Activated CD8-positive, alpha-beta memory T cell treated with anti-CD3 and anti-CD28 coated beads for 4 hours (primary cell): ENCODE data around the gene ADCY5.

ENCODE experiments used
- DNase-seq, 2 donors: peaks; one replicate each; pipeline ENCODE4 v3.0.0-alpha.2; 2020; ENCODE audit warnings: low read depth in 2 of 2

The ADCY5 gene

DNA sequence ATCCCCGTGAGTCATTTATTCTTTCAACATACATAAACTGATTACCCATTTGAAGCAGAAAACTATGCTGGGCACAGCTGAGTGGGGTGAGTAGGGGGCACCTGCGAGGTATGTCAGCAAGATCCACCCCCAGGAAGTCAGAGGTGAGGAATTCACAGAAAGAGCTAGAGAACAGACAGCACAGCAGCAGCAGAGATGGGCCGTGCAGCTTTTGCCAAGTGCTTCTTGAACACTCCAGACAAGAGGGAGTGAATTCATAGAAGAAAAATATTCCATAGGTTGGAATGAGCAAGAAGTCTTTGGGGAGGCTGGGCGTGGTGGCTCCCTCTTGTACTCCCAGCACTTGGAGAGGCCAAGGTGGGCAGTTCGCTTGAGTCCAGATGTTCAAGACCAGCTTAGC, 9.4 kb upstream of the ADCY5 start:
- DNase-seq, result no peak

DNA sequence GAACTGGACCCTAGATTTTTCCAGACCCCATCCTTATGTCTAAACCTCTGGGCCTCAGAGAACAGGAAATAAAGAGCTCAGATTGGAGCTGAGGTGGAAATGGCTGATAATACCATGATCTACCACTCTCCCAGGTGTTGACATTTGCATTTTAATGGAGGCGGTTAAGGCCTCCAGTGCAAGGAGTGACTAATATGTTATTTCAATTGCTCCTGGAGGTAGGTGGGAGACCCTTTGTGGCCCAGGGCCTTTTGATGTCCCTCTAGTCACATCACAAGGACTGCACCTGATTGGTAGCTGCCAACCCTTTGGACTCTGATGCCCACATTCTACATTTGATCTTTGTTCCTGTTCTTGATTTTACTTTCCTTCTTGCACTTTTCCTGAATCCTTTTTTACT, 9.0 kb upstream of the ADCY5 start:
- DNase-seq, result no peak

DNA sequence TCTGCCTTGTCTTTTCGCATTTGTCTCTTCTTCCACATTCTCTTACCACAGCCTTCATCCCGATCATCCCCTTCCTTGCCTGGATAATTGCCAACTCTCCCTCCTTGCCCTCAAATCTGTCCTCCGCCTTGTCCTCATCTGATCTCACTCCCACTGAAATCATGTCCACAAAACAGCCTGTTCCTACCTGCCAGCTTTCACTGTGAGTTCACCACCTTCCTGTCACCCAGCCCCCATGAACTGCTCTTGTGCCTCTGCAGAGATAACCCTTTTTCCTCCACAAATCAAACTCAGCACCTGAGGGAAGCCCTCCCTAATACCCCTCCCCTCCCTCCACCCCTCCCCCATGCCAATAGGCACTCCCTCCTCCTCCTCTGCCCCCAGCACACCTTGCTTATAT, 4.8 kb upstream of the ADCY5 start:
- no peak for DNase-seq

DNA sequence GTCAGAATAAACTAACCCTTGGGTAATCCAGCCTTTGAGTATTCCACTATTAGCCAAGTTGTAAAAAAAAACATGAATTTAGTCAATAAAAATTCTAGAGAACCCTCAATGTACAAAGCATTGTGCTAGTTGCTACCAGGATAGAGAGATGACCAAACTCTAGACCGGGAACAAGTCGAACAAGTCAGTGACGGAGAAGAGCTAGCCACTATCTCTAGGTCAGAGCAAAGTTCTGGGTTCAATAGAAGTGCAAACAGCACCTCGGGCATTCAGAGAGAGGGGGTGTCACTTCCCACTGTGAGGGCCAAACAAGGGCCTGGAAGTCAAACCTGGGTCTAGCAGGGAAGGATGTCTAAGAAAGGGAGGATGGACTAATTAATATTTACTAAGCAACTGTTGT, 2.3 kb upstream of the ADCY5 start:
- no peak for DNase-seq

DNA sequence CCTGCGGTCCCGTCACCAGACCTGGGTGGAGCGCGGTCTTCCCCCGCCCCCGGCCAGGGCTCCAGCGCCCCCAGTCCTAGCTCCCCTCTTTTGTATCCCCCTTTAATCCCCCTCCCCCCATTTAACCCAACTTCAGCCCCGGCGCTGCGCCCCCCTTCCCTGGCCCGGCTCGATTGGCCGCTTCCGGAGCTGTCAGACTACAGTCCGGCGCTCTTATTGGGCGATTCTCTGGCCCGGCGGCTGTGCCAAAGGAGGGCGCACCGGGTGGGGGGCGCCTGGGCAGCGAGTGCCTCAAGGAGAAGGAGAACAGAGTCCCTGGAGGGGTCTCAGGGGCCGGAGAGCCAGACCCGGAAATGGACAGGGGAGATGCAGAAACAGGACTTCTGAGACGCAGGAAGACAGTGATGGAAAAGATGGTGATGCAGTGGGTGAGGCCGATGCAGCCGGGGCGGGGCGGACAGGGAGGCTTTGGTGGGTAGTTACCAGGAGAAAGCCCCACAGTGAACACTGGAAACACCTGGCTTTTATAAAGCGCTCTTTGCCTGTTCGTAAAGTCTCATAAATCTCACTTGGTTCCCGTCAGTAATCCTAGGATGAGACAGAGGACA, 1.2 kb upstream of the ADCY5 start:
- no peak for DNase-seq

DNA sequence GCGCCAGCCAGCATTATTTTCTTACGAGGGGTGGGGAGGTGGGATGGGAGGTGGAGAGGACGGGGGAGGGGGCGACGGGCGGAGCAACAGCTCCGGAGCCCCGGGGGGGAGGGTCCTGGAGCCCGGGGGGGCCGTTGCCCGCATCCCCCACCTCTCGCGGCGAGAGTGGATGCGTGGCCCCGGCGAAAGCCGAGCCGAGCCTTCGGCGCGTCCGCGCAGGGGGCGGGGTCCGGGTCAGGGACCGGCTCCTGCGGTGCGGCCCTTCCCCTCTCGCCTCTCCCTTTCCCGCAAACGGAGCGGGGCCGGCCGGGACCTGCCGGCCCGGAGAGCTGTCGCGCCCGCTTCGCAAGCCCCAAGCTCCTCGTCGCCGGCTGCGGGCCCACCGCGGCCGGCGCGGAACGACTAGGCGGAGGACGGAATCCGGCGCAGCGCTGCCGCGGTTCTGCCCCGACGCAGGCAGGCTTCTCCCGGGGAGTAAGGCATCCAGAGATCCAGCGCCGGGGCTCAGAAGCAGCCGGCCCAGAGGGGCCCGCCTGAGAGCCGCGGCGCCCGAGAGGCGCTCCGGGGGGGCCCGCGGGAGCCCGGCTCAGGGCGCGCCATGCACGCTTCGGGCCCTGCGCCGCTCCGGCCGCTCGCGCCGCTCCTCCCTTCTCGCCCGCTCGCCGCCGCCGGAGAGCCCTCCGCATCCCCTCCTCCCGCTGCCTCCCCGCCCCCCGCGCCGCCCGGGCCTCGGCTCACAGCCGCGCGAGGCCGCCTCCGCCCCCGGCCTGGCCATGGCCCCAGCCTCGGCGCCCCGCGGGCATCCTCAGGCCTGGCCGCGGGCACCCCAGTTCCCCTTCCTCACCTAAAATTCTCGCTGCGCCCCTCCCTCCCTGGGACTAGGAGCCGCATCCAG, 459 bp upstream of the ADCY5 start:
- DNase-seq, result no peak

DNA sequence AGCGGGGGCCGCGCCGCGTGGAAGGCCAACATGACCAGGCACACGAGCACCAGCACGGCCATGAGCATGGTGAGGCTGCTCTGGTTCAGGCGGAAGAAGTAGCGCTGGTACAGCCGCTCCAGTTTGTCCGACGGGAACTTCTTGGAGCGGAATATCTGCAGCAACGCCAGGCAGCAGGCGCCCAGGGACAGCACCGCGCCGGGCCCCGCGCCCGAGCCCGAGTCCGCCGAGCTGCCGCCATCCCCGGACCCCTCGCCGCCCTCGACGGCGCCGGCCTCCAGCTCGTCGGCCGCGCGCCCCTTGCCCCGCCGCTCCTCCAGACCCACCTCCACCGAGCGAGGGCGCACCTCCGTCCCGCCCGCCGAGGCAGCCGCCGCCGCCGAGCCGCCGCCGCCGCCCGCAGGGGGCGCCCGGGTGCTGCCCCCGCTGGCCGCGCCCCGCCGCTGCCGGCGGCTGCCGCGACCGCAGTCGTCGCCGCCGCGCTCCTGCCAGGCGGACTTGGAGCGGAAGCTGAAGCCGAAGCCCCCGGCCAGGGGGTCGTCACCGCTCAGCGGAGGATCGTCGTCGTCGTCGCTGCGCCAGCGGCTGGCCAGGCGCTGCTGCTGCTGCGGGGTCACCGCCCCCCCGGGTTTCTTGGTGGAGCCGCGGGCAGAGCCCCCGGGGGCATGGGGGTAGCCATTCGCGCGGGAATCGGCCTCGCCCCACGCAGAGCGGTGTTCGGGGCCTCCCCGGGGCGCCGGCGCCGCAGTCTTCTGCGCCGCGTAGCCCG, 957 bp downstream of the ADCY5 start:
- DNase-seq, result no peak

DNA sequence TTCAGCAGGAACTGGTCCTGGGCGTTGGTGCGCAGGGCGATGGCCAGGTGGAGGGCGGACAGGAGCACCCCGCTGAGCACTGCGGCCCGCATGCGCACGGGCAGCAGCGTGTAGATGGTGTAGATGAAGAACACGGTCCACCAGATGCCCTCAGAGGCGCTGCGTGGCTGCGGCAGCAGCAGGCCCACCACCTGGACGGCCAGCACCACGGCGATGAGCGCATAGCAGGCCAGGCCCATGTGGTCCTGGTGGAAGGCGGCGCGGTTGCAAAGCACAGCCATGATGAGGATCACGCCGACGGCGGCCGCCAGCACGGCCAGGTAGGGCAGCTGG, 1.5 kb downstream of the ADCY5 start:
- DNase-seq, result no peak

DNA sequence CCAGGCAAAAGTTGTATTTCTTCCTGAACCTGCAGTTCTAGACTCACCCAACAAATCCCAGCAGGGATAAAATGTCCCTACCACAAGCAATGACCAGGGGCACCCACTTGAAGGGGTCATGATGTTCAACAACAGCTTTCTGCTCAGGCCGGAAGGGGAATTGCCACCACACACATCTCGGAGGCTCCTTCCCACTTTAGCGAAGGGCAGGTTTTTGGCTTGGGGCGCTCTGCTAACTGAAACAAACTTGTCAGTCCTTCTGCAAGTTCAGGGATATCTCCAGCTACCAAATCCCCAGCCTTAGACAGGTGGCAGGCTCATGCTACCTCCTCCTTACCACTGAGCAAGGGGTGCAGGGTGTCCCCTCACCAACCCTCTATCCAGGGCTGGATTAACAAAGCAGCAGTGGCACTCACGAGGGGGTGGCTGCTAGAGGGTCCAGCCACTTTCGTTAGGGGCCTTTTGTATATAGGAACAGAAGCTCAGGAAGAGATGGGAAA, 2.2 kb downstream of the ADCY5 start:
- DNase-seq, result no peak

DNA sequence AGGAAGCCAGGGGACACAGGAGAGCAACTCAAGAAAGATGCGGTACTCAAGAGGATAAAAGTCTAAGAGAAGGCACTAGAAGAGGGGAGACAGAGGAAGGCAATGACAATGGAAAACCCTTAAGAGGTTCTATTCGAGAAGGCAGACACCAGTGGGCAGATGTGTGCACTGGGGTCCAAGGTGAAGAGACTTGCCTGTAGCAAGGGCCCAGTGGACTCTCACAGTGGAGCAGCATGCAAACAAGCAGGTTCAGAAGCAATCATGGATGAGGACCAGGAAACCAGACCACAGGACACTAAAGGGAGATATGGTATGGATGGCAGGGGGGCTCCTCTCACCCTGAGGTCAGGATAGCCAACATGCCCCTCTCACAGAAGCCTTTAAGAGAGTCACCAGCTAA, 2.7 kb downstream of the ADCY5 start:
- DNase-seq, result no peak

DNA sequence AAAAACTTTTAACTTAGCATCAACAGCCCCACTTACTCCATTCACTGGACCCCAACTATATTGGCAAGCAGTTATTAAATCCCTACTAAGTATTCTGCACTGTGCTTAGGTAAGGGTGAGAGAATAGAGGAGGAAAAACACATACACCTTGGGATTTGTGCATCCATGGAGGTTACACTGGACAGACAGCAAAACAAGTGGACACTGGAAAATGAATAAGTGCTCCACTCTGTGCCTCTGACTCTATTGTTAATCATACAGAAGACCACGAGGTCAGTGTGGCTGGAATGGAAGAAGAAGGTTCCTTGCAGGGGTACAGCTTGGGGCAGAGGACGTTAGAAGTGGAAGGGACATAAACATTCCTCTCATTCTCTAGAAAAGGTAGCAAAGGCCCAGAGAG, 3.2 kb downstream of the ADCY5 start:
- DNase-seq, result no peak

DNA sequence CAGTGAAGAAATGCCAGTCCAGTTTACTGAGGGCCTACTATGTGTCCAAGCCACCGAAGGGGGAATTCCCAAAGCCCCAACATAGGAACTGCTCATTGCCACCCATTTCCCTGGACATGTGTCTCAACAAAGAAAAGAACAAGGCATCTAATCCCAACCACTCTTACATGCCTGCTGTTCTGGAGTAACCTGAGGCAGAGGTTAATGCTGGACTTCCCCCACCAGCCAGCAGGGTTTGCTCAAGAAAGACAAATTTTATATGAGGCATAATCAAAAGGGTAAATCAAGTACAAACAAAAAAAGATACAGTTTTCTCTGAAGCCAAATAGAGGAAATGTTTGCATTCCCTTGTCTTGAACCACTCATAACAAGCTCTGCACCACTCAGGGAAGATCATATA, 4.1 kb downstream of the ADCY5 start:
- no peak for DNase-seq

DNA sequence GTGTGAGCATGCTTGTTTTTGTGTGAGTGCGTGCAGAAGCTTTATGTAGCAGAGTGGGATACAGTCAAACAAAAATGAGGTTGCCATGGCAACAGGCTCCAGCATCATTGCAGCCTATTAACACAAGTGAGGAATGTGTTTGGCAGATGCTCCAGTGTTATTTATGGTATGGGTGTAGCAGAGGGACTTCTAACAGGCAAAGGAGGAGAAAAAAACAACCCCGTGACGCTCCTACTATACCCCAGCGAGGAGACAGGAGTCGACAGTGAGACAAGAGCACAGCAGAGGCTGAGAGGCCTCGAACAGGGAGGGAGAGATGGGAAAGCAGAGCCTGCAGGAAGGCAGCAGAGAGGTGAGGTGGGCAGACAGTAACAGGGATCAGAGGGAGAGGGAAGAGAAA, 4.9 kb downstream of the ADCY5 start:
- no peak for DNase-seq

DNA sequence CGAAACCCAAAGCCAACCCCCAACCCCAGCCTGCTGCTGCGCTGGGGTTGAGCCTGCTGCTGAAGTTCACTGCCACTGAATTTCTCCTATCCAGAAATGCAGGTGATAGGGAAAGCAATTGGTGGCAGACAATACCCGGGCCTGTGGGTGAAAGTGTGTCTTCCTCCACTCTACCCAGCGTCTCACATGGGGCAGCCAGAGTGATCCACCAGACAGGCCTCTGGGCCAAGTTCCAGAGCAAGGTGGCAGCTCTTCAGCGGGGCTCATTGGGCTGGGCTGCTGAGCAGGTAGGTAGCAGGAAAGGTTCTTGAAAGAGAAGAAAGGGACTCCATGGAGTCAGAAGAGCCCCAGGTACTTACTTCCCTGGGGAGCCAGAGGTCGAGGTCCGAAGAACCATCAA, 6.0 kb downstream of the ADCY5 start:
- DNase-seq, result no peak

DNA sequence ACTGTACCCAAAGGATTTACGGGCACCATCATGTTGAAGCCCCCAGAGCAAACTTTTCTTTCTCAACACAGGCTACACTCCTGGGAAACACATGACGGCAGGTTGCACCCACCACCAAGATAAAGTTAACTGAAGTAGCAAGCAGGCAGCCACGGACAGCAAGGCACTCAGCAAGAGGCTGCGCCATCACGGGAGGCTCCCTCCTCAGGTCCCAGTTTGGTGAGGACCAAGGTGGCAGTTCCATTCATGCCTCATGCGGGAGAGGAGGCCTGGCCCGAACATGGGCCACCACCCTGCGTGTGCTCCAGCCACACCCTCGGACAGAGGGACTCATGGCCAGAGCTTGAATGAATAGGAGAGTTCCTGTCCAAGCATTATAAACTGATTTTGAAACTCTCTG, 6.8 kb downstream of the ADCY5 start:
- DNase-seq, result no peak

DNA sequence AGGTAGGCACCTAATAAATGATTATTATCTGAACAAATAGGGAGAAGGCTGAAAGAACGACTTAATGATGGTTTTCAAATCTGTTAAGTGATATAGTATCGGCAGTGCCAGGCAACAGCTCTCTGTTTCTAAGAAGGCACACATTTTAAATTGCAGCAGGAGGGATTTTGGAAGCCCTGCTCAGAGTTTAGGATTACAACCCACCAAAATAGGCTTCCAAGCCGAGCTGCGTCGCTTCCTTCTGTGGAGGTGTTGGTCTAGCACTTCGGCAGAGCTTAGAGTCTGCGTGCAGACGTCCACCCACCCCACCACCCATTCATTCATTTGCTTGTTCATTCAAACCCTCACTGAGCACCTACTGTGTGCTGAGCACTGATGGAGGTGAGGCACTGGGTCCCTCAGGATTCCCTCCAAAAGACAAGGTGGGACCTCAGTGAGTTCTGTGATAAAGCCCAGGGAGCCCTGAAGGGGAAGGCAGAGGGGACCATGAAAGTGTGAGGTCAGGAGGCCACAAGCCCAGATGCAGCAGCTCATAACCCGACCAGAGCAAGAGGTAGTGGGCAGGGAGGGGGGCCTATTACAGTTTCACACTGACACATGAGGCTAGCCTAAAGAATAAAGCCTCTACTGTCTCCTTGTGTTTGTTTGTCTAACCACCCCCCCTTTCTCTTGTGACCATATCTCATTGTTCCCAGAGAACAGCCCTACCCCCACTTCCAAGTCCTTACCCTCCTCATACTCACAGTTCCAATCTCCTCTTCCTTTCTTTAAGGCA, 8.9 kb downstream of the ADCY5 start:
- DNase-seq, result no peak

DNA sequence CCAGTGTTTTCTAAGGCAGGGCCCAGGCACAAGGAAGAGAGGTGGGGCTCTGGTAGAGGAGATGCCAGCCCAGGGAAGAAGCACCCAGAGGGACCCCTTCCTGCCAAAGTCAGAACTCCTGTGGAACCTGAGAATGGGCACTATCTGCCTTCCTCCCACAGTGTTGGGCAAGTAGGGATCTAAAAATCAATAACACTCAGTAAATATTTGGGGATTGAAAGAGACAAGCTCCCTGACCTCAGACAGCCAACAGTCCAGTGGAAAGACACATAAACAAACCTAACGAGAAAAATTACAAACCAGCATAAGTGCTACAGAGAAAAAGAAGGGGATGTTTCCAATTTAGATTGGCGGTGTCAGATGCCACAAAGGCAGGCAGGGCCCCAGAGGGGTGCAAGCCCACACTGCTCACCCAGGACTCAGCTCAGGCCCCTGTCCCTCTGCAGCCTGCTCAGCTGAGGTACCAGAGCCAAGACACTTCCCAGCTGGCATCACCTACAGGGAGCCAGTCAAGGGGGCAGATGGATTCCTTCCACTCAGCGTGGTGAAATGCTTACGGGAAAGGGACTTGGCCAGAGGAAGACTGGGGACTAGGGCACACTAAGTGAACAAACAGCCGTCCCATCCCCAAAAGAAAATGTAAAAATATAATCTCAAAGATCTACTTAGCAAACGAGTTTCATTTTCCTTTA, 15.9 kb downstream of the ADCY5 start:
- no peak for DNase-seq

DNA sequence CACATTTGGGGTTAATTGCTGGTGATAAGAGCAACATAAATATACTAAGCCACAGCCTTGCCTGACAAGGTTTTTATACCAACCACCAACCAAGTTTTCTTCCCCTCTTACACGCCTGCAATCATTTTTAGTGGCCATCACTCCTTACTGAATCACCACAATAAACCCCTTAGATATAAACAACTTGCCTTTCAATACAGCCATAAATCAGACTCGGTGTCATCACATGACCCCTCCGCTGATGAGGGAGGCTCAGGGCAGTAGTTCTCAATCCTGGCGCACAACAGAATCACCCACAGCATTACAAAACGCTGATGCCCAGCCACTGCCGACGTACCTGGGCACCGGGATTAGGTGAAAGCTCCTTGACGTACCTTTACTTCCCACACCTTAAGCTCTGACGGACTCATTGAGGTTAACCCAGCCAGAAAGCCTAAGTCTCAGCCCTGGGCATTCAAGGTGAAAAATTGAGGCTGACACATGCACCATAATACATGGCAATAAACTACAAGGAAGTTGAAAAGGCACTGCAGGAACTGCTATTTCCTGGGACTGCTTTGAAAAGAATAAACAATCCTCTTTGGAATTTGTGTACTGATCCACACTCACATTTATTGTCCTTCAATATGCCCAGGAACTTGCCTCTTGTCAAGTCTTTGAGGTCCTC, 17.1 kb downstream of the ADCY5 start:
- DNase-seq, result no peak

DNA sequence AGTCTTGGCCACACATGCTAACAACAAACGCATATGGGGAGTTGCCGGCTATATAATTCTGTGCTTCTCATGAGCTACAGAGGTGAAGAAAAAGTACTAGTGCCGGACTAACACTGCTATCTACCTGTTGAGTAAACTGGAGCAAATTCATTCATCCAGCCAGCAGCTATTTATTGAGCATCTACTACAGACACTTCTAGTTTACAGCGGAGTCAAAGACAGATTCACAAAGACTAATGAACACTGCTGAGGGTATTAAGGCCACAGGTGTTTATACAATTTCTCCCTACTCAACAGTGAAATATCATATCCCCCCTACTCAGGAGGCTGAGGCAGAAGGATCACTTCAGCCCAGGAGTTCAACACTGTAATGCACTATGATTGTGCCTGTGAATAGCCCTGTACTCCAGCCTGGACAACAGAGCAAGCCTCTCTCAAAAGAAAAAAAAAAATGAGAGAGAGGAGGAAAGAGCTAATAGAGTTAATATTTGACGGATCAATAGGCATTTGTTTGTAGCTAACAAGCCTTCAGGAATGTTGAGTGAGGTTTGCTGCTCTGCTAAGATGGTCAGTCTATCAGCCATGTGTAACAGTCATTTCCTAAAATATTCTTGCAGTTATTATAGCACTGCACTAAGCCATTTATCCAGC, 17.8 kb downstream of the ADCY5 start:
- DNase-seq, result no peak

DNA sequence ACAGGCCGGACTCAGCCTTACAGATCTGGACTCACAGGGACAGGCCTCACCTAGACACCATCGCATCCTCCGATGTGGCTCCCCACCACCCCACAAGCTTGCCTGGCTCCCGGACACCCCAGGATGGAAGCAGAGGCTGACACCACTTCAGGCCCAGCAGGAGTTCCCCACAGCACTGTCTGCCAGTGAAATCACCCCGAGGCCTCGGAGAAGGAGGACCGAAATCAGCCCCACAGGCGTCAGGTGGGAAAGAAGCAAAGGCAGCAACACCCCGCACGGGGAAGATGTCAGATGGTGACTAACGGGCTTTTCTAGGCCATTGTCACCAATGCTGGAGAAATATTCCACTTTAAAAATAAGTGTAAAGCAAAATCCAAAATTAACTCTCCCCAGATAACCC, 18.6 kb downstream of the ADCY5 start:
- no peak for DNase-seq
